Measurements from ENCODE around the gene CAT.

DNA sequence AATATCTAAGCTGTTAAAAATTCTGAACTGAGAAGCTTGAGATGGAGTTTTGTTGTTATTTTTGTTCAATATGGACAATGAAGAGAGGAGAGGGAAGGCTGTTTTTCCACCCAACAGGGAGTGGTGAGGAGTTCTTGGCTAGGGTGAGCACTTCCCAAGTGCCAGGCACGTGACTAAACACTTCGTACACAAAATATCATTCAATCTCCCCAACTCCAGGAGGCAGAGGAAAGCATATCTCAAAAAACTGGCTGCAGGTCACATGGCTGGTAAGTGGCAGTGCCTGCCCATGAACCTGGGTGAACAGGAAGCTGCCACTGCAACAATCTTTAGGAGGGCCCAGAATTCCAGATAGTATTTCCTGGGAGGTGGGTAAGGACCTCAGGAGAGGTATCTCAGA is 63.2 kb downstream of the CAT start:
- TF ChIP-seq, protein P1, sequence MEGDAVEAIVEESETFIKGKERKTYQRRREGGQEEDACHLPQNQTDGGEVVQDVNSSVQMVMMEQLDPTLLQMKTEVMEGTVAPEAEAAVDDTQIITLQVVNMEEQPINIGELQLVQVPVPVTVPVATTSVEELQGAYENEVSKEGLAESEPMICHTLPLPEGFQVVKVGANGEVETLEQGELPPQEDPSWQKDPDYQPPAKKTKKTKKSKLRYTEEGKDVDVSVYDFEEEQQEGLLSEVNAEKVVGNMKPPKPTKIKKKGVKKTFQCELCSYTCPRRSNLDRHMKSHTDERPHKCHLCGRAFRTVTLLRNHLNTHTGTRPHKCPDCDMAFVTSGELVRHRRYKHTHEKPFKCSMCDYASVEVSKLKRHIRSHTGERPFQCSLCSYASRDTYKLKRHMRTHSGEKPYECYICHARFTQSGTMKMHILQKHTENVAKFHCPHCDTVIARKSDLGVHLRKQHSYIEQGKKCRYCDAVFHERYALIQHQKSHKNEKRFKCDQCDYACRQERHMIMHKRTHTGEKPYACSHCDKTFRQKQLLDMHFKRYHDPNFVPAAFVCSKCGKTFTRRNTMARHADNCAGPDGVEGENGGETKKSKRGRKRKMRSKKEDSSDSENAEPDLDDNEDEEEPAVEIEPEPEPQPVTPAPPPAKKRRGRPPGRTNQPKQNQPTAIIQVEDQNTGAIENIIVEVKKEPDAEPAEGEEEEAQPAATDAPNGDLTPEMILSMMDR (IDR thresholded peaks at IDR 0.05), result no peak
- TF ChIP-seq EP300 (IDR thresholded peaks at IDR 0.05), result no peak
